Measurements from ENCODE around the gene PKNOX2.

Gene PKNOX2

GRCh38 chr11:125164422-125165110 is at the start of gene PKNOX2:
Gene PKNOX2, plus strand, starts transcription at chr11:125164751. Its CDS starts 186,555 bp downstream, at chr11:125351306.
- DNase-seq, result peak; percentile 54 to 64

GRCh38 chr11:125117429-125117828 is 47.1 kb upstream of the PKNOX2 start:
- DNase-seq, result no peak

GRCh38 chr11:125123194-125123946 is 41.2 kb upstream of the PKNOX2 start:
- DNase-seq, result no peak

- peak; percentile 8 to 11 for DNase-seq
These were observed 40.5 kb upstream of the PKNOX2 start for GRCh38 chr11:125123947-125124617.

- DNase-seq, result no peak
These were observed 39.9 kb upstream of the PKNOX2 start for GRCh38 chr11:125124618-125124992.

GRCh38 chr11:125128450-125128849 is 36.1 kb upstream of the PKNOX2 start:
- DNase-seq, result no peak

- no peak for DNase-seq
These were observed 35.1 kb upstream of the PKNOX2 start for GRCh38 chr11:125129316-125129993.

- DNase-seq, result no peak
These were observed 32.5 kb upstream of the PKNOX2 start for GRCh38 chr11:125132071-125132470.

- DNase-seq, result no peak
These were observed 32.0 kb upstream of the PKNOX2 start for GRCh38 chr11:125132596-125132995.

- no peak for DNase-seq
These were observed 28.6 kb upstream of the PKNOX2 start for GRCh38 chr11:125136001-125136400.

GRCh38 chr11:125138966-125139365 is 25.6 kb upstream of the PKNOX2 start:
- no peak for DNase-seq

GRCh38 chr11:125139778-125140177 is 24.8 kb upstream of the PKNOX2 start:
- no peak for DNase-seq

GRCh38 chr11:125140233-125140632 is 24.3 kb upstream of the PKNOX2 start:
- DNase-seq, result no peak

- DNase-seq, result no peak
These were observed 23.4 kb upstream of the PKNOX2 start for GRCh38 chr11:125141178-125141577.

GRCh38 chr11:125141686-125142535 is 22.6 kb upstream of the PKNOX2 start:
- DNase-seq, result peak; percentile 43 to 56

- no peak for DNase-seq
These were observed 18.3 kb upstream of the PKNOX2 start for GRCh38 chr11:125146232-125146631.

GRCh38 chr11:125147280-125147679 is 17.3 kb upstream of the PKNOX2 start:
- DNase-seq, result no peak

- DNase-seq, result no peak
These were observed 16.5 kb upstream of the PKNOX2 start for GRCh38 chr11:125148011-125148410.

- no peak for DNase-seq
These were observed 15.8 kb upstream of the PKNOX2 start for GRCh38 chr11:125148743-125149142.

- DNase-seq, result no peak
These were observed 10.7 kb upstream of the PKNOX2 start for GRCh38 chr11:125153837-125154236.

GRCh38 chr11:125154378-125155099 is 10.0 kb upstream of the PKNOX2 start:
- DNase-seq, result no peak

GRCh38 chr11:125155100-125155444 is 9.5 kb upstream of the PKNOX2 start:
- no peak for DNase-seq
